ENCODE data around the gene RTBDN. TPM values are rescaled to one million over a fixed set of nuclear protein-coding genes. Genes with fewer than 3 reads are reported as not detected.

RTBDN gene
- total and polyA plus RNA-seq, 10 of the 15 experiments (the other 5 are each of a cell fraction or from before 2014, with no cell fraction given), result 0.45 TPM; not detected in 9

DNA sequence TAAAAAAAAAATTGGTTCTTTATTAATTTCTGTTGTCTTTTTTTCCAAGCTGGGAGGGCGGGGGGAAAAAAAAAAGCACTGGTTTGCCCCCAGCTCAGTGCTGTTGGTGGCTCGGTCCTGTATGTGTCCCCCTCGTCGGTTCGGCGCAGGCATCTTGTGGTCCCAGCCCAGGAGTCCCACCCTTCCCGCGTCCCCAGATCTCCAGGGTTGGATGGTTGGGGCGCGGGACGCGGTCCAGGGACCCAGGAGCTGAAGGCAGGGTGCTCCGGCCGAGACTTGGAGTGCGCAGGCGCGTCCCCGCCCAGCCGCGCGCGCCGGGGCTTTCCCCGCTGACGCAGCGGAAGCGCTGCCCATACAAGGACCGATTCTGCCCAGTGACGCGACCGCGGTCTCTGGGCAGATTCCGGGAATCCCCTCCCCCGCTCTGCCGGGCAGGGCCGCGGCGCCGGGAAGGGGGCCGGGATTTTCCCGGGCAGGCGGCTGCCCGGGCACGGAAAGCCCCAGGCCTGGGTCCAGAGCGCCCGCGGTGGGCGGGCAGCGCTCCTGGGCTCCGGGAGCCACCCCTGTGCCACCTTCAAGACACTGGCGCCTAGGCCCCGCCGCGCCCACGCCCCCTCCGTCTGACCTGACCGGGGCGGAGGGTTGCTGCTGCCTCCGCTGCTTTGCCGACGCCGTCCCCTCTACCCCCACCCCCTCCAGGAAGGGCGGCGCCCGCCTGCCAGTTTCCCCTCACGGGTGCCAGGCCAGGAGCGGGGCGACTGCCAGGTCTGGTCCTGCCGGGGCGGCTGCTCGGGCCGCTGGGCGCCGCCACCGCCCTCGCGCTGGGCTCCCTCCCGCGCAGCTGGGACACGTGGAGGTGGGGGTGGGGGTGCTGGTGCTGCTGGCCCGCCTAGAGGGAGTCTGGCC, 40.8 kb downstream of the RTBDN start (continued):
- TF ChIP-seq ZSCAN29 (IDR thresholded peaks at IDR 0.05), result no peak
- peak; percentile 73; the same call in 1 of the 2 replicates for TF ChIP-seq CHD1 (IDR thresholded peaks at IDR 0.05; ENCODE audit: low read depth, low read length)
- TF ChIP-seq RUNX3 (IDR thresholded peaks at IDR 0.05; ENCODE audit: low read length), result no peak
- TF ChIP-seq WRNIP1 (IDR thresholded peaks at IDR 0.05; ENCODE audit: borderline replicate concordance, low read depth, low read length), result no peak
- 0 out of 2 replicates have a peak, but pooled peaks have one; percentile 46 for TF ChIP-seq HDAC2 (IDR thresholded peaks at IDR 0.05)
- TF ChIP-seq SUPT20H (IDR thresholded peaks at IDR 0.05; ENCODE audit: borderline replicate concordance, control insufficient read depth, low read depth, low read length), result no peak
- no peak for TF ChIP-seq SPI1 (IDR thresholded peaks at IDR 0.05; ENCODE audit: borderline replicate concordance, insufficient read depth, low read depth, low read length)
- no peak for TF ChIP-seq MYB (IDR thresholded peaks at IDR 0.05; ENCODE audit: borderline replicate concordance, low read depth, low read length)
- peak; percentile 68; the same call in 1 of the 2 replicates for TF ChIP-seq TCF12 (IDR thresholded peaks at IDR 0.05; ENCODE audit: low read depth, low read length)
- TF ChIP-seq CHD4 (IDR thresholded peaks at IDR 0.05), result no peak
- TF ChIP-seq, protein P1, sequence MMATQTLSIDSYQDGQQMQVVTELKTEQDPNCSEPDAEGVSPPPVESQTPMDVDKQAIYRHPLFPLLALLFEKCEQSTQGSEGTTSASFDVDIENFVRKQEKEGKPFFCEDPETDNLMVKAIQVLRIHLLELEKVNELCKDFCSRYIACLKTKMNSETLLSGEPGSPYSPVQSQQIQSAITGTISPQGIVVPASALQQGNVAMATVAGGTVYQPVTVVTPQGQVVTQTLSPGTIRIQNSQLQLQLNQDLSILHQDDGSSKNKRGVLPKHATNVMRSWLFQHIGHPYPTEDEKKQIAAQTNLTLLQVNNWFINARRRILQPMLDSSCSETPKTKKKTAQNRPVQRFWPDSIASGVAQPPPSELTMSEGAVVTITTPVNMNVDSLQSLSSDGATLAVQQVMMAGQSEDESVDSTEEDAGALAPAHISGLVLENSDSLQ (IDR thresholded peaks at IDR 0.05), result no peak; the same call in 1 of the 2 replicates
- peak; percentile 74 for TF ChIP-seq SMAD1 (IDR thresholded peaks at IDR 0.05; ENCODE audit: low read depth, partially characterized antibody)
- TF ChIP-seq, protein P2, sequence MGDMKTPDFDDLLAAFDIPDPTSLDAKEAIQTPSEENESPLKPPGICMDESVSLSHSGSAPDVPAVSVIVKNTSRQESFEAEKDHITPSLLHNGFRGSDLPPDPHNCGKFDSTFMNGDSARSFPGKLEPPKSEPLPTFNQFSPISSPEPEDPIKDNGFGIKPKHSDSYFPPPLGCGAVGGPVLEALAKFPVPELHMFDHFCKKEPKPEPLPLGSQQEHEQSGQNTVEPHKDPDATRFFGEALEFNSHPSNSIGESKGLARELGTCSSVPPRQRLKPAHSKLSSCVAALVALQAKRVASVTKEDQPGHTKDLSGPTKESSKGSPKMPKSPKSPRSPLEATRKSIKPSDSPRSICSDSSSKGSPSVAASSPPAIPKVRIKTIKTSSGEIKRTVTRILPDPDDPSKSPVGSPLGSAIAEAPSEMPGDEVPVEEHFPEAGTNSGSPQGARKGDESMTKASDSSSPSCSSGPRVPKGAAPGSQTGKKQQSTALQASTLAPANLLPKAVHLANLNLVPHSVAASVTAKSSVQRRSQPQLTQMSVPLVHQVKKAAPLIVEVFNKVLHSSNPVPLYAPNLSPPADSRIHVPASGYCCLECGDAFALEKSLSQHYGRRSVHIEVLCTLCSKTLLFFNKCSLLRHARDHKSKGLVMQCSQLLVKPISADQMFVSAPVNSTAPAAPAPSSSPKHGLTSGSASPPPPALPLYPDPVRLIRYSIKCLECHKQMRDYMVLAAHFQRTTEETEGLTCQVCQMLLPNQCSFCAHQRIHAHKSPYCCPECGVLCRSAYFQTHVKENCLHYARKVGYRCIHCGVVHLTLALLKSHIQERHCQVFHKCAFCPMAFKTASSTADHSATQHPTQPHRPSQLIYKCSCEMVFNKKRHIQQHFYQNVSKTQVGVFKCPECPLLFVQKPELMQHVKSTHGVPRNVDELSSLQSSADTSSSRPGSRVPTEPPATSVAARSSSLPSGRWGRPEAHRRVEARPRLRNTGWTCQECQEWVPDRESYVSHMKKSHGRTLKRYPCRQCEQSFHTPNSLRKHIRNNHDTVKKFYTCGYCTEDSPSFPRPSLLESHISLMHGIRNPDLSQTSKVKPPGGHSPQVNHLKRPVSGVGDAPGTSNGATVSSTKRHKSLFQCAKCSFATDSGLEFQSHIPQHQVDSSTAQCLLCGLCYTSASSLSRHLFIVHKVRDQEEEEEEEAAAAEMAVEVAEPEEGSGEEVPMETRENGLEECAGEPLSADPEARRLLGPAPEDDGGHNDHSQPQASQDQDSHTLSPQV (IDR thresholded peaks at IDR 0.05), result no peak; the same call in 1 of the 2 replicates
- TF ChIP-seq ETV6 (conservative IDR thresholded peaks at IDR 0.05 in 1 of 2, IDR thresholded peaks at IDR 0.05 in 1 of 2; ENCODE audit: borderline replicate concordance in 1 of 2, low read depth in 1 of 2), result no peak
- TF ChIP-seq, protein P3, sequence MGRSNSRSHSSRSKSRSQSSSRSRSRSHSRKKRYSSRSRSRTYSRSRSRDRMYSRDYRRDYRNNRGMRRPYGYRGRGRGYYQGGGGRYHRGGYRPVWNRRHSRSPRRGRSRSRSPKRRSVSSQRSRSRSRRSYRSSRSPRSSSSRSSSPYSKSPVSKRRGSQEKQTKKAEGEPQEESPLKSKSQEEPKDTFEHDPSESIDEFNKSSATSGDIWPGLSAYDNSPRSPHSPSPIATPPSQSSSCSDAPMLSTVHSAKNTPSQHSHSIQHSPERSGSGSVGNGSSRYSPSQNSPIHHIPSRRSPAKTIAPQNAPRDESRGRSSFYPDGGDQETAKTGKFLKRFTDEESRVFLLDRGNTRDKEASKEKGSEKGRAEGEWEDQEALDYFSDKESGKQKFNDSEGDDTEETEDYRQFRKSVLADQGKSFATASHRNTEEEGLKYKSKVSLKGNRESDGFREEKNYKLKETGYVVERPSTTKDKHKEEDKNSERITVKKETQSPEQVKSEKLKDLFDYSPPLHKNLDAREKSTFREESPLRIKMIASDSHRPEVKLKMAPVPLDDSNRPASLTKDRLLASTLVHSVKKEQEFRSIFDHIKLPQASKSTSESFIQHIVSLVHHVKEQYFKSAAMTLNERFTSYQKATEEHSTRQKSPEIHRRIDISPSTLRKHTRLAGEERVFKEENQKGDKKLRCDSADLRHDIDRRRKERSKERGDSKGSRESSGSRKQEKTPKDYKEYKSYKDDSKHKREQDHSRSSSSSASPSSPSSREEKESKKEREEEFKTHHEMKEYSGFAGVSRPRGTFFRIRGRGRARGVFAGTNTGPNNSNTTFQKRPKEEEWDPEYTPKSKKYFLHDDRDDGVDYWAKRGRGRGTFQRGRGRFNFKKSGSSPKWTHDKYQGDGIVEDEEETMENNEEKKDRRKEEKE (IDR thresholded peaks at IDR 0.05), result peak; percentile 25; the same call in 1 of the 2 replicates
- TF ChIP-seq SRF (IDR thresholded peaks at IDR 0.05; ENCODE audit: low read depth in 2 of 2, low read length in 2 of 2), result peak; percentile 100
- no peak for TF ChIP-seq KDM1A (IDR thresholded peaks at IDR 0.05; ENCODE audit: borderline replicate concordance)
- TF ChIP-seq RBBP5 (conservative IDR thresholded peaks at IDR 0.05), result no peak
- peak; percentile 11 for TF ChIP-seq SP1 (IDR thresholded peaks at IDR 0.05; ENCODE audit: low read depth, low read length)
- TF ChIP-seq NR2F1 (conservative IDR thresholded peaks at IDR 0.05), result peak; percentile 91
- no peak for TF ChIP-seq HDGF (IDR thresholded peaks at IDR 0.05)
